HL-60 (cell line): Measurements from ENCODE around the gene MACROD2.

Source experiments
- GABPA ChIP-seq: IDR thresholded peaks from 2 replicates; pipeline ENCODE4 v1.6.1; 2012; ENCODE audit warnings: low read depth
- POLR2AphosphoS5 ChIP-seq: IDR thresholded peaks from 2 replicates; pipeline ENCODE4 v1.6.1; 2012; ENCODE audit warnings: low read depth
- SPI1 ChIP-seq: IDR thresholded peaks from 2 replicates; pipeline ENCODE4 v1.6.1; 2012; ENCODE audit warnings: low read depth, mild to moderate bottlenecking, borderline replicate concordance
- TF ChIP-seq, protein P1 (sequence below): IDR thresholded peaks from one replicate; pipeline ENCODE4 v1.5.1; 2011; ENCODE audit warnings: low read length, control low read depth, inconsistent platforms; ENCODE audit not compliant: insufficient read depth
- TF ChIP-seq, protein P2 (sequence below): IDR thresholded peaks from 2 replicates; pipeline ENCODE4 v1.6.1; 2012; ENCODE audit warnings: low read depth; ENCODE audit not compliant: insufficient replicate concordance

DNA sequence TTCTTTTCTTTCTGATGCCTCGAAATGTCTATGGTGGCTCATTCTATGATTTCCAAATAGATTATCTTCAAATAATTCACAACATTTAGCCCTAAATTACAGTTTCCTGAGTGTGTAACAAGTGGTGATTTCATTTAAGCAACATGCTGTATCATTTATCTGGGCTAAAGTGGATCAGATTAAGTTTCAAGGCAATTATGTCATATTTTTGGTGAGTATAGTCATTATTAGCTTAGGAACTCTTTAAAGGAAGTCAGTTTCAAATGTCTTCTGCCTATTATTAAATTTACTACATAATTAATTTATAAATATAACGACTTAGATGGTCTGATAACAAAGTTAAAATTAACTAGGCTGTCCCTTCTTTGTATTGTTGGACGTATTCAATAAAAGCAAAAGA, 1190.0 kb downstream of the MACROD2 start:
- TF ChIP-seq, protein P1, sequence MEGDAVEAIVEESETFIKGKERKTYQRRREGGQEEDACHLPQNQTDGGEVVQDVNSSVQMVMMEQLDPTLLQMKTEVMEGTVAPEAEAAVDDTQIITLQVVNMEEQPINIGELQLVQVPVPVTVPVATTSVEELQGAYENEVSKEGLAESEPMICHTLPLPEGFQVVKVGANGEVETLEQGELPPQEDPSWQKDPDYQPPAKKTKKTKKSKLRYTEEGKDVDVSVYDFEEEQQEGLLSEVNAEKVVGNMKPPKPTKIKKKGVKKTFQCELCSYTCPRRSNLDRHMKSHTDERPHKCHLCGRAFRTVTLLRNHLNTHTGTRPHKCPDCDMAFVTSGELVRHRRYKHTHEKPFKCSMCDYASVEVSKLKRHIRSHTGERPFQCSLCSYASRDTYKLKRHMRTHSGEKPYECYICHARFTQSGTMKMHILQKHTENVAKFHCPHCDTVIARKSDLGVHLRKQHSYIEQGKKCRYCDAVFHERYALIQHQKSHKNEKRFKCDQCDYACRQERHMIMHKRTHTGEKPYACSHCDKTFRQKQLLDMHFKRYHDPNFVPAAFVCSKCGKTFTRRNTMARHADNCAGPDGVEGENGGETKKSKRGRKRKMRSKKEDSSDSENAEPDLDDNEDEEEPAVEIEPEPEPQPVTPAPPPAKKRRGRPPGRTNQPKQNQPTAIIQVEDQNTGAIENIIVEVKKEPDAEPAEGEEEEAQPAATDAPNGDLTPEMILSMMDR = no peak
- no peak for TF ChIP-seq POLR2AphosphoS5
- TF ChIP-seq, protein P2, sequence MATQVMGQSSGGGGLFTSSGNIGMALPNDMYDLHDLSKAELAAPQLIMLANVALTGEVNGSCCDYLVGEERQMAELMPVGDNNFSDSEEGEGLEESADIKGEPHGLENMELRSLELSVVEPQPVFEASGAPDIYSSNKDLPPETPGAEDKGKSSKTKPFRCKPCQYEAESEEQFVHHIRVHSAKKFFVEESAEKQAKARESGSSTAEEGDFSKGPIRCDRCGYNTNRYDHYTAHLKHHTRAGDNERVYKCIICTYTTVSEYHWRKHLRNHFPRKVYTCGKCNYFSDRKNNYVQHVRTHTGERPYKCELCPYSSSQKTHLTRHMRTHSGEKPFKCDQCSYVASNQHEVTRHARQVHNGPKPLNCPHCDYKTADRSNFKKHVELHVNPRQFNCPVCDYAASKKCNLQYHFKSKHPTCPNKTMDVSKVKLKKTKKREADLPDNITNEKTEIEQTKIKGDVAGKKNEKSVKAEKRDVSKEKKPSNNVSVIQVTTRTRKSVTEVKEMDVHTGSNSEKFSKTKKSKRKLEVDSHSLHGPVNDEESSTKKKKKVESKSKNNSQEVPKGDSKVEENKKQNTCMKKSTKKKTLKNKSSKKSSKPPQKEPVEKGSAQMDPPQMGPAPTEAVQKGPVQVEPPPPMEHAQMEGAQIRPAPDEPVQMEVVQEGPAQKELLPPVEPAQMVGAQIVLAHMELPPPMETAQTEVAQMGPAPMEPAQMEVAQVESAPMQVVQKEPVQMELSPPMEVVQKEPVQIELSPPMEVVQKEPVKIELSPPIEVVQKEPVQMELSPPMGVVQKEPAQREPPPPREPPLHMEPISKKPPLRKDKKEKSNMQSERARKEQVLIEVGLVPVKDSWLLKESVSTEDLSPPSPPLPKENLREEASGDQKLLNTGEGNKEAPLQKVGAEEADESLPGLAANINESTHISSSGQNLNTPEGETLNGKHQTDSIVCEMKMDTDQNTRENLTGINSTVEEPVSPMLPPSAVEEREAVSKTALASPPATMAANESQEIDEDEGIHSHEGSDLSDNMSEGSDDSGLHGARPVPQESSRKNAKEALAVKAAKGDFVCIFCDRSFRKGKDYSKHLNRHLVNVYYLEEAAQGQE = no peak
- TF ChIP-seq GABPA = no peak
- TF ChIP-seq SPI1 = no peak
